Fibroblast of pulmonary artery (primary cell): ENCODE measurements around the gene MAL.

ENCODE experiments used
- DNase-seq: peaks from one replicate; pipeline ENCODE4 v3.0.0-alpha.2; 2010; ENCODE audit warnings: low read depth
- H3K4me3 ChIP-seq: replicated peaks from 2 replicates; pipeline ENCODE4 v1.5.1; 2011; ENCODE audit warnings: low read depth, mild to moderate bottlenecking, control low read depth, low read length, moderate library complexity
- CTCF ChIP-seq: IDR thresholded peaks from 2 replicates; pipeline ENCODE4 v1.5.1; 2011; ENCODE audit warnings: mild to moderate bottlenecking, control low read depth, low read length, inconsistent platforms; ENCODE audit errors: missing control alignments

MAL gene

DNA sequence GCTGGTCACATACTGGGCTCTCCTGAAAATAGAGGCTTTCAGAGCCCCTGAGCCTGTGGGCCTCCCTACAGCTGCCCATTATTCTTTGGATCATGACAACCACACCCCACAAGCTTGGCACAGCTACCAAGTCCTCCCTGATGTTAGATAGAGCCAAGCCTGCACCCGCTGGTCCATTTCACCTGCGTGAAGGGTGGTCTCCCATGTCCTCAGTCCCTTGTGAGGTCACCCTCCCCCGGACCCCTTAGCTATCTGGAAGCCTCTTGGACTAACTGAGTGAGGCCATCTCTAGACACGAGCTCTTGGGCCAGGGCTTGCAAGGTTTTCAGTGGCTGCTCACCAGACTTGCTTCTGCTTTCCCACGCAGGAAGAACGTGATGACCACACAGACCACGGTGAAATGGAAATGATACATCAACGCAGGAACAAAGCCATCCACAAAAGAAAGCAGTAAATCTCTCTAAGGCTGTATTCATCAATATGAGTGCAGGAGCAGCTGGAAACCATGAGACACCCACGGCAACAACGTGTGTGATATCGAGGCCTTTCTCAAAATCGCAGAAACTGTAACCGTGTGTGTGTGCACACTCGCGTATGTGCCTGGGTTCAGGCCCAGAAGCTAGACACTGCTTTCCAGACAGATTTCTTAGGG, 10.1 kb upstream of the MAL start:
- TF ChIP-seq CTCF: no peak
- no peak overlapping the region for H3K4me3 ChIP-seq
- DNase-seq: no peak

DNA sequence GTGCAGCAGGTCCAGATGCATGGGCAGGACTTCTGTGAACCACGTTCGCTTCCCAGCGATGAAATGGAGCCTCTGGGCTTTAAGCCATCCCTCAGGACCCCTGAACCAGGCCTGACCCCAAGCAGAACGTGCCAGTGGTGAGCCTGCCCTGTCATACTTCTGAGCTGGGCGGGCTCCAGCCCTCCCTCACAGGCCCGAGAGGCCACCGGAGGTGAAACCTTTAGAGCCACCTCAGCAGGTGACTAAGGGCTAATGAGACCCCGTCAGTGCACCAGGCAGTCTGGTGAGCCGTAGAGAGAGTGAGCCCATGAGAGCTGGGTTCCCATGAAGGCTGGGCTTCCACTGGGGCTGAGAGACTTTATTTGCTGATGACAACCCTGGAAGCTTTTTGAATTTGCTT, 8.9 kb upstream of the MAL start:
- H3K4me3 ChIP-seq: no peak overlapping the region
- TF ChIP-seq CTCF: no peak
- DNase-seq: no peak

DNA sequence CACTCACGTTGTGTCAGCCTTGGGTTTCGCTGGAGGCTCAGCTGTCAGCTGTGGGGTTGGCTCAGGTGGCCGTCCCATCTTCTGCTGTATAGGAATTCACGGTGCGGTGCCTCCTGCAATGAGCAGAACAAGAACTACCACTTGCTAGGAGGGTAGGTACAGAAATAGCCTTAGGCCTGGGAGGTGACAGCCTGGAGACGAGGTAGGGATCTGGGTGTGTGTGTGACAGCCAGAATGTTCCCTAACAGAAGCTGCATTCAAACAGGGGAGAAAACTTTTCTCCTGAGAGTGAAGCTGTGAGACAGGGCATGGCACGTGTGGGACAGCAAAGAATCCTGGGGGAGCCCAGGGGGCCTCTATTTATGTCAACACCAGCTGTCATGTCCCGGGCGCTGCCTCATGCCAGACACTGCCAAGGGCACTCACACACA, 8.4 kb upstream of the MAL start:
- no peak overlapping the region for H3K4me3 ChIP-seq
- DNase-seq: no peak
- no peak for TF ChIP-seq CTCF

DNA sequence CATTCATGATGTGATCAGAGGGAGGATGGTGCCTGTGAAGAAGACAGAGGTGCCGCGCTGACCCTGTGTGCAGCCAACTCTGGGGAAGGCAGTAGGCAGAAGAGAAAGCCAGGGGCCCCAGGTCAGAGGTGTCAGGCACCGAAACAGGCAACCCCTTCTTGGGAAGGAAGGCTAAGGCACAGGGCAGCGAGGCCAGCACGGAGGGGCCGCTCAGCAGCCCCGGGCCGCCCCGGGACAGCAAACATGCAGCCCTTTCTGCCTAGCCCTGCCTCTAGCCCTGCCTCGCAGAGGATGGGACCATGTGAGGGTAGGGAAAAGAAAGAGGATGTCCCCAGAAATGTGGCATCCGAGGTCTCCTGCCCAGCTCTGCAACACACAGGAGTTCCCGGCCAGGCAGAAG, 7.7 kb upstream of the MAL start:
- TF ChIP-seq CTCF: no peak
- no peak overlapping the region for H3K4me3 ChIP-seq
- DNase-seq: no peak

GRCh38 chr2:95018301-95018700, 7.2 kb upstream of the MAL start:
- TF ChIP-seq CTCF: no peak
- no peak for DNase-seq
- no peak overlapping the region for H3K4me3 ChIP-seq

- TF ChIP-seq CTCF: no peak
- no peak overlapping the region for H3K4me3 ChIP-seq
- DNase-seq: no peak
Measured at GRCh38 chr2:95018861-95019550, 6.5 kb upstream of the MAL start.

GRCh38 chr2:95019572-95019971, 5.9 kb upstream of the MAL start:
- no peak for TF ChIP-seq CTCF

More at GRCh38 chr2:95019572-95019971, 5.9 kb upstream of the MAL start:
- no peak for DNase-seq
- H3K4me3 ChIP-seq: no peak overlapping the region
